MM.1S (cell line): ENCODE results near the gene RAI2.
A peak's percentile ranks its signal among the peaks of the same experiment; 100 is the strongest.

Experiments
- DNase-seq: peaks from one replicate; pipeline ENCODE4 v3.0.0-alpha.2; 2015
- H2AFZ ChIP-seq: fragments of 300-600 bp; sonication (generic); 2 replicates; pipeline ENCODE4 v1.6.0; 2016; ENCODE audit warnings: antibody characterized with exemption, low read length
- H3F3A ChIP-seq: fragments of 300-600 bp; sonication (generic); 2 replicates; pipeline ENCODE4 v1.6.1; 2016; ENCODE audit warnings: mild to moderate bottlenecking, antibody characterized with exemption, low read length, moderate library complexity, mixed read lengths; ENCODE audit not compliant: insufficient read depth
- H3K27ac ChIP-seq: fragments of 300-600 bp; sonication (generic); 2 replicates; pipeline ENCODE4 v1.5.1; 2016; ENCODE audit warnings: mild to moderate bottlenecking, low read length
- H3K27me3 ChIP-seq: fragments of 300-600 bp; sonication (generic); replicated peaks from 2 replicates; pipeline ENCODE4 v1.6.0; 2016; ENCODE audit warnings: low read length; ENCODE audit not compliant: insufficient read depth
- H3K36me3 ChIP-seq: fragments of 300-600 bp; sonication (generic); replicated peaks from 2 replicates; pipeline ENCODE4 v1.6.1; 2016; ENCODE audit warnings: mild to moderate bottlenecking, low read length, mixed read lengths; ENCODE audit not compliant: insufficient read depth
- H3K4me1 ChIP-seq: fragments of 300-600 bp; sonication (generic); 2 replicates; pipeline ENCODE4 v1.6.1; 2016; ENCODE audit warnings: low read length, mixed read lengths
- H3K4me2 ChIP-seq: fragments of 300-600 bp; sonication (generic); 2 replicates; pipeline ENCODE4 v1.6.0; 2016; ENCODE audit warnings: low read depth, low read length
- H3K4me3 ChIP-seq: fragments of 300-600 bp; sonication (generic); 2 replicates; pipeline ENCODE4 v1.5.1; 2016; ENCODE audit warnings: low read length, mixed read lengths
- H3K79me2 ChIP-seq: fragments of 300-600 bp; sonication (generic); 2 replicates; pipeline ENCODE4 v1.6.1; 2016; ENCODE audit warnings: mixed run types, low read length, mixed read lengths
- H3K9ac ChIP-seq: fragments of 300-600 bp; sonication (generic); 2 replicates; pipeline ENCODE4 v1.6.1; 2016; ENCODE audit warnings: low read length, mixed read lengths
- H3K9me2 ChIP-seq: fragments of 300-600 bp; sonication (generic); replicated peaks from 2 replicates; pipeline ENCODE4 v1.6.1; 2016; ENCODE audit warnings: mild to moderate bottlenecking, low read length, mixed read lengths; ENCODE audit not compliant: insufficient read depth
- H3K9me3 ChIP-seq: fragments of 300-600 bp; sonication (generic); replicated peaks from 2 replicates; pipeline ENCODE4 v1.6.1; 2016; ENCODE audit warnings: mild to moderate bottlenecking, low read length, mixed read lengths; ENCODE audit not compliant: insufficient read depth
- H4K20me1 ChIP-seq: fragments of 300-600 bp; sonication (generic); 2 replicates; pipeline ENCODE4 v1.6.1; 2016; ENCODE audit warnings: mild to moderate bottlenecking, low read length, moderate library complexity, mixed read lengths; ENCODE audit not compliant: insufficient read depth
- EZH2 ChIP-seq: fragments of 300-600 bp; sonication (generic); optimal IDR thresholded peaks from 2 replicates; pipeline ENCODE3; 2017; ENCODE audit warnings: low read depth, mild to moderate bottlenecking, antibody characterized with exemption, low read length, mixed read lengths
- EZH2phosphoT487 ChIP-seq: fragments of 300-600 bp; sonication (generic); IDR thresholded peaks from 2 replicates; pipeline ENCODE4 v1.6.1; 2018; ENCODE audit warnings: antibody characterized with exemption, low read length
- TF ChIP-seq, protein P1 (sequence below): fragments of 300-600 bp; sonication (generic); IDR thresholded peaks from 2 replicates; pipeline ENCODE4 v1.5.1; 2016; ENCODE audit warnings: antibody characterized with exemption, low read length, mixed read lengths

Gene RAI2

DNA sequence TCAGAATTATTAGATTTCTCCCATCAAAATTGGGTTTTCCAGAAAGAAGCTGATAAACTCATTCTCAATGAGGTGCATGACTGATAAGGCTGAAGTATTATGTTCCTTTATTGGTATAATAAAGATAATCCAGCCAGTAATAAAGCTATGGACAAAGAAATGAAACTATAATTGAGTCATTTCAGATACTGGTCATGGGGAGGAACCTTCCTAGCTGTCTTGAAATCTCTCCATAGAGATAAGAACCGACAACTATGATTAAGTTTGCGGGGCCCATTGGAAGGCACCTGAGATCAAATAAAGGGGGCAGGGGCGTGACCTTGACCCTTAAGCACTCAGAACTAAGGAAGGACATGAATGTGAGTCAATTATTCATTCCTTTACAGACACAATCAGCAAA is 47.8 kb downstream of the RAI2 start:
- no peak for DNase-seq
- H4K20me1 ChIP-seq = no peaks in the 10 kb centered on the region
- H3F3A ChIP-seq = no peaks in the 10 kb centered on the region
- no peaks in the 10 kb centered on the region for H3K4me1 ChIP-seq
- H3K4me2 ChIP-seq = no peak overlapping the region
- no peaks in the 10 kb centered on the region for H3K9me2 ChIP-seq
- no peak overlapping the region for H2AFZ ChIP-seq
- H3K9ac ChIP-seq = no peak overlapping the region
- no peak overlapping the region for H3K27ac ChIP-seq
- no peaks in the 10 kb centered on the region for H3K36me3 ChIP-seq
- no peaks in the 10 kb centered on the region for H3K9me3 ChIP-seq
- H3K79me2 ChIP-seq = no peaks in the 10 kb centered on the region
- no peak for TF ChIP-seq EZH2phosphoT487
- no peak for TF ChIP-seq EZH2
- TF ChIP-seq, protein P1, sequence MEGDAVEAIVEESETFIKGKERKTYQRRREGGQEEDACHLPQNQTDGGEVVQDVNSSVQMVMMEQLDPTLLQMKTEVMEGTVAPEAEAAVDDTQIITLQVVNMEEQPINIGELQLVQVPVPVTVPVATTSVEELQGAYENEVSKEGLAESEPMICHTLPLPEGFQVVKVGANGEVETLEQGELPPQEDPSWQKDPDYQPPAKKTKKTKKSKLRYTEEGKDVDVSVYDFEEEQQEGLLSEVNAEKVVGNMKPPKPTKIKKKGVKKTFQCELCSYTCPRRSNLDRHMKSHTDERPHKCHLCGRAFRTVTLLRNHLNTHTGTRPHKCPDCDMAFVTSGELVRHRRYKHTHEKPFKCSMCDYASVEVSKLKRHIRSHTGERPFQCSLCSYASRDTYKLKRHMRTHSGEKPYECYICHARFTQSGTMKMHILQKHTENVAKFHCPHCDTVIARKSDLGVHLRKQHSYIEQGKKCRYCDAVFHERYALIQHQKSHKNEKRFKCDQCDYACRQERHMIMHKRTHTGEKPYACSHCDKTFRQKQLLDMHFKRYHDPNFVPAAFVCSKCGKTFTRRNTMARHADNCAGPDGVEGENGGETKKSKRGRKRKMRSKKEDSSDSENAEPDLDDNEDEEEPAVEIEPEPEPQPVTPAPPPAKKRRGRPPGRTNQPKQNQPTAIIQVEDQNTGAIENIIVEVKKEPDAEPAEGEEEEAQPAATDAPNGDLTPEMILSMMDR = no peak
- no peak overlapping the region for H3K4me3 ChIP-seq
- no peaks in the 10 kb centered on the region for H3K27me3 ChIP-seq

DNA sequence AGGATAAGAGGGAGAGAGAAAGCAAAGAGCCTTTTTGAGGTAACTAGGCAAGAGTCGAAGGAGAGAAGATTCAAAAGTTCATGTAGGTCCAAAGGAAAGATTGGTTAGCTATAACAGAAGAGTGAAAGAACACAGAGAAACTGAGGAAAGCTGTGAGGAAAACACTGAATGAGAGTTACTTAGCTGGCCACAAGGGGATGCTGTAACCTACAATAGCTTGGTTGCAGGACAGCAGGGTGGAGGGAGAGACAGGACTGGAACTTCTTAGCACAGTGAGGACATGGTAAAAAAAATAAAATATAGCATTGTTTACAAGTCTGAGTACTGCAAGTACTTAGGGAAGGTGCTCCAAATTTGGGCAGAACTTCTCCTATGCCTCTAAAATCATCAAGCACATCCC is 48.3 kb downstream of the RAI2 start:
- H3K27me3 ChIP-seq = no peaks in the 10 kb centered on the region
- H2AFZ ChIP-seq = no peak overlapping the region
- no peaks in the 10 kb centered on the region for H3K36me3 ChIP-seq
- H3K4me2 ChIP-seq = no peak overlapping the region
- H3K9ac ChIP-seq = no peak overlapping the region
- H3K27ac ChIP-seq = no peak overlapping the region
- no peaks in the 10 kb centered on the region for H3K9me2 ChIP-seq
- H3F3A ChIP-seq = no peaks in the 10 kb centered on the region
- H3K9me3 ChIP-seq = no peaks in the 10 kb centered on the region
- TF ChIP-seq EZH2 = no peak
- TF ChIP-seq, protein P1 = peak; percentile 39
- no peak for DNase-seq
- no peak overlapping the region for H3K4me3 ChIP-seq
- H4K20me1 ChIP-seq = no peaks in the 10 kb centered on the region
- H3K4me1 ChIP-seq = no peaks in the 10 kb centered on the region
- no peaks in the 10 kb centered on the region for H3K79me2 ChIP-seq

DNA sequence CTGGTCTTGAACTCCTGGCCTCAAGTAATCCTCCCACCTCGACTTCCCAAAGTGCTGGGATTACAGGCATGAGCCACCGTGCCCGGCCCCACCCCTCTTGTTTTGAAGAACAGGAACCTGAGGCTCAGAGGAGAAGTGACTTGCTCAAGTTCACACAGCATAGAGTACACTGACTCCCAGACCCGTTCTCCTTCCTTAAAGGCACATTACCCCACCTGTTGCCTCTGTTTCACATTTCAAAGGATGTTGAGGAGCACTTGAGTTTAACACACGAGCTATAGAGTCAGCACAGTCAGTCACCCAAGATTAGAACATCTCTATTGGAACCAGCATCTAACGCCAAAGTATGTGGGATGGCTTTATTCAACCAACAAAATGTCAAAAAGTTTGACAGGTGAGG is 51.1 kb downstream of the RAI2 start:
- no peak for DNase-seq
- Histone ChIP-seq H3K4me2 (no peak overlapping the region), H3K4me3 (no peak overlapping the region), H3K4me1 (no peaks in the 10 kb centered on the region), H3K79me2 (no peaks in the 10 kb centered on the region), H3K9ac (no peak overlapping the region), H3K27me3 (no peaks in the 10 kb centered on the region), H3K27ac (no peak overlapping the region), H2AFZ (no peak overlapping the region), H3K9me3 (no peaks in the 10 kb centered on the region), H3K36me3 (no peaks in the 10 kb centered on the region), H3K9me2 (no peaks in the 10 kb centered on the region), H4K20me1 (no peaks in the 10 kb centered on the region), H3F3A (no peaks in the 10 kb centered on the region)
- TF ChIP-seq EZH2 (no peak), EZH2phosphoT487 (no peak)
- TF ChIP-seq, protein P1 = no peak
